Cardiac fibroblast (primary cell): Measurements from ENCODE around the gene HCN3.

Experiments
- DNase-seq, 2 donors: peaks; one replicate each; pipeline versions ENCODE4 v3.0.0 to v3.0.0-alpha.2; 2010; ENCODE audit warnings: low read depth in 2 of 2
- H3K4me3 ChIP-seq, 2 donors: replicated peaks in 1 of 2; 1 replicate in 1 of 2; 2 replicates in 1 of 2; pipeline ENCODE4 v1.5.1; 2011; ENCODE audit warnings: low read depth in 2 of 2, low read length in 2 of 2, mild to moderate bottlenecking in 2 of 2, moderate library complexity in 1 of 2
- CTCF ChIP-seq: IDR thresholded peaks from one replicate; pipeline ENCODE4 v1.5.1; 2011; ENCODE audit warnings: low read depth, mild to moderate bottlenecking, low read length, inconsistent platforms

HCN3 gene

GRCh38 chr1:155318082-155318481 lies 40.8 kb downstream of the HCN3 start:
- DNase-seq: no peak
- H3K4me3 ChIP-seq: no peak overlapping the region
- TF ChIP-seq CTCF: no peak

DNA sequence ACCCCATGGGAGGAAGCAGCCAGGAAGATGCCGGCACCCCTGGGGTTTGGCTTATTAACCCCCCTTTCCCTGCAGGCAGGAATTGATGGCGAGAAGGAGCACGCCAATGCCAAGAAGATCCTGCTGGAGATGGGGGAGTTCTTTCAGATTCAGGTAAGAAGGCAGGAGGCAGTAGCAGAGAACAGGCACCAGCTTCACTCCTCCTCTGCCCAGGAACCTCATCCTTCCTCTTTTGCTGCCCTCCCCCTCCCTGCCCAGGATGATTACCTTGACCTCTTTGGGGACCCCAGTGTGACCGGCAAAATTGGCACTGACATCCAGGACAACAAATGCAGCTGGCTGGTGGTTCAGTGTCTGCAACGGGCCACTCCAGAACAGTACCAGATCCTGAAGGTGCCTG lies 42.3 kb downstream of the HCN3 start:
- no peak for TF ChIP-seq CTCF
- no peak overlapping the region for H3K4me3 ChIP-seq
- no peak for DNase-seq

DNA sequence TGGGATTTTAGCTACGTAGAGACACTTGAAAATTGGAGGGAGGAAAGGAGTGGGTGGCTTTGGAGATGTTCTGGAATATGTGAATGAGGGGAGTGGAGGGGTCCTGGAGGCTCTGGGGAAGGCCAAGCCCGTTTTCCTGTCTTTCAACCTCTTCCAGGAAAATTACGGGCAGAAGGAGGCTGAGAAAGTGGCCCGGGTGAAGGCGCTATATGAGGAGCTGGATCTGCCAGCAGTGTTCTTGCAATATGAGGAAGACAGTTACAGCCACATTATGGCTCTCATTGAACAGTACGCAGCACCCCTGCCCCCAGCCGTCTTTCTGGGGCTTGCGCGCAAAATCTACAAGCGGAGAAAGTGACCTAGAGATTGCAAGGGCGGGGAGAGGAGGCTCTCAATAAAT lies 43.0 kb downstream of the HCN3 start:
- DNase-seq: no peak
- TF ChIP-seq CTCF: no peak

GRCh38 chr1:155320661-155321617 lies 43.7 kb downstream of the HCN3 start, which contains the start of gene RUSC1:
RUSC1 (plus strand) TSS chr1:155320894; CDS start chr1:155321774, 880 bp downstream.
- peak within 1 kb of the TSS; percentile 49 to 51 for H3K4me3 ChIP-seq
- TF ChIP-seq CTCF: no peak
- DNase-seq: peak; percentile 66 to 69

More for the DNA sequence above, 43.0 kb downstream of the HCN3 start:
- peak overlapping the region; percentile 49 to 51 for H3K4me3 ChIP-seq

DNA sequence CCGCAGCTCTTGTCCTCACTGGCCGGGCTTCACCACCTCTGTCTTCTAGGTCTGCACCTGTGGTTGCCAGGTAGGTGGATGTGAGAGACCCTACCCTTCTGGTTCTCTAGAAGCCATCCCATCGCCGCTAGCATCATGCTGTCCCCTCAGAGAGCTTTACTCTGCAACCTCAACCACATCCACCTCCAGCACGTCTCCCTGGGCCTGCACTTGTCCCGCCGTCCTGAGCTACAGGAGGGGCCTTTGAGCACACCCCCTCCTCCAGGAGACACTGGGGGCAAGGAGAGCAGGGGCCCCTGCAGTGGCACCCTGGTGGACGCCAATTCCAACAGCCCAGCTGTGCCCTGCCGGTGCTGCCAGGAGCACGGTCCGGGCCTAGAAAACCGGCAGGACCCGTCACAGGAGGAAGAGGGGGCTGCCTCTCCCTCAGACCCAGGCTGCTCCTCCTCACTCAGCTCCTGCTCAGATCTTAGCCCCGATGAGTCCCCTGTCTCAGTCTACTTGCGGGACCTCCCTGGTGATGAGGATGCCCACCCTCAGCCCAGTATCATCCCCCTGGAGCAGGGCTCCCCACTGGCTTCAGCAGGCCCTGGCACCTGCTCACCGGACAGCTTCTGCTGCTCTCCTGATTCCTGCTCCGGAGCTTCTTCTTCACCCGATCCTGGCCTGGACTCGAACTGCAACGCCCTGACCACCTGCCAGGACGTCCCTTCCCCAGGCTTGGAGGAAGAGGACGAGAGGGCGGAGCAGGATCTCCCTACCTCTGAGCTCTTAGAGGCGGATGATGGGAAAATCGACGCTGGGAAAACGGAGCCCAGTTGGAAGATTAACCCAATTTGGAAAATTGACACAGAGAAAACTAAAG lies 44.6 kb downstream of the HCN3 start:
- peak overlapping the region; percentile 71 to 90 for H3K4me3 ChIP-seq
- DNase-seq: no peak
- TF ChIP-seq CTCF: no peak

GRCh38 chr1:155322571-155322952 lies 45.3 kb downstream of the HCN3 start:
- no peak for TF ChIP-seq CTCF
- H3K4me3 ChIP-seq: peak overlapping the region; percentile 71 to 90
- peak; percentile 41 to 49 for DNase-seq
